ENCODE measurements around the gene NRG3.
"Not testable (repeated sequence)": the region's sequence is repeated elsewhere in the genome, so short reads cannot be mapped to it uniquely, and the experiment has no call there.

NRG3 gene

DNA sequence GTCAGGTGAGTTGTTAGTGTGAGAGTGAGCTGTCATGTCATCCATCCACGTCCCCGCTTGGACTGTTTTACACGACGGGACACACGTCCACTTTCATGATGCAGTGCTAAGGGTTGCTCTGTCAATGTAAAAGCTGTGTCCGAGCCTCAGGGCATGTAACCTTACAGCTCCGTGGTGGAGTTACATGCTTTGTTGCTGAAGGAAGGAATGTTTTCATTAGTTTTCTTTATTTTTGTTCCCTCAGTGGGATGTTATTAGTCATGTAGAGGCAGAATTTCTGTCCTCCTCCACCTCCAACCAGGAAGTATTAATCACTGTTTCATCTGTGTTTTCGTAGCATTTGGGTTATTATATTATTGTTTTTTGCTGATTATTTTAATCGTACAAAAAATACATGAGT, 88.6 kb downstream of the NRG3 start:
- DNase-seq, result no peak

DNA sequence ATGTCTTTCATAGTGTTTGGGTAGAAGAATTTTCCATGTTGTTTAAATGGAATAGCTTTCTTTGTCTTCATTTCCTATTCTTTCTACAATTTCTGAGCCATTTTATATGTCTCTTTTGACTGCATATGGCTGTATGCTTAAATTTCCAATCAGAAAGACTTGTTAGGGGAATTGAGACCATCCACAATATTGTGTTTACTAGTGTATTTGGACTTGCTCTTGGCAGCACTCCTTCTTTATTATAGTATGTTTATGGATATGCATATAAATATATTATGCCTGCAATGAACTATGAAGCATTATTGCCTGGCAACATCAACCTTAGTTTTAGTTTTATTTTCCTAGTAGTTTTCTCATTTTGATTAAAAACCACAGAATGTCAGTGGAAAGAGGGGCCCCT, 92.7 kb downstream of the NRG3 start:
- DNase-seq, result no peak

DNA sequence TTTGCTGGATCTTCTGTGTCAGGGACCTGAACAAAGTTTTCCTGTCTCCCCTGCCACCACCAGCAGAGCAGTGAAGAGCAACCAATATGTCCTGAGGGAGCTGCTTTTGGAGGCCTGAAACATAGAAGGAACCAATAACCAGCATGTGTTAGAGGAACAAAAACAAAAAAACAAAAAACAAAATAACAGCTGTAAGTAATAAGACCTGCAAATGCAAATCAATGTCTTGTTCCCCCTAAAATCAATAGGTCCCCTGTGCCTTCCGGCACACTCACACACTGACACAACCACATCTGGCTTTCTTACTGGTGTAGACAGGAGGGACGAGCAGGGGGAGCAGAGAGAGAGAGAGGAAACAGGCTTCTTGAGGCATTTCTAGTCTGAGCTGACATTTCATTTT, 94.1 kb downstream of the NRG3 start:
- DNase-seq, result no peak

DNA sequence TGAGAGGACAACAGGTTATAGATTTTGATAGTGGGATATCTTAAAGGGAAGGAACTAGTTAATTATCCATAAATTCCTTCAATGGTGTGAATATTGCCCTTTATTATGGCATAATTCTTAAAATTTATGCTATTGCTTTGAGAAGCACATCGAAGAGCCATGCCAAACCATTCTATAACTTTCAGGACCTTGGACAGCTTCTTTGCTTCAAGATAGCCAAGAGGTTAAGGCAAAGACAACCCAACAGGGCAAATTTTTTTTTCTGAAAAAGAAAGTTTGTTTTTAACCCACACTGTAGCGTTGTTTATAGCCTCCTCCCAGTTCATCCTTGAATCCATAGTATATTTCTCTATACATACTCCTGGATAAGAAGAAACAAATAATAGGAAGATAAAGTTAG, 103.2 kb downstream of the NRG3 start:
- no peak for DNase-seq

DNA sequence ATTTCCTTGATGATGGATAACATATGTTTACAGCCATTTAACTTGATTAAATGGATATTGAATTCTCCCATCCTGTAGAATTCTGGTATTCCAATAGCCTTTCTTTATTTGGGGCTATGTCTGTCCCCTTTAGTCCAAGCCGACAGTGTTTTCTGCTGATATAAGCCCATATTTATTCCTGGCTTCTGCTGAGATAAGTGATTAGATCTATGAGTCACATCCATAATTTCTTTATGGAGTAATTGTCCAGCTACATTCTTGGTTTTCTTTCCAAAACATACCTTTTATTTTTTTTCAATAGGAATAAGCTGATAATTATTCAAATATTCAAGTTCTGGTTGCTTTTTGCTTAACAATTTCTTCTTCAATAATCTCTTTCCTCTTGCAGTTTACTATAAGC, 106.7 kb downstream of the NRG3 start:
- DNase-seq, result no peak

DNA sequence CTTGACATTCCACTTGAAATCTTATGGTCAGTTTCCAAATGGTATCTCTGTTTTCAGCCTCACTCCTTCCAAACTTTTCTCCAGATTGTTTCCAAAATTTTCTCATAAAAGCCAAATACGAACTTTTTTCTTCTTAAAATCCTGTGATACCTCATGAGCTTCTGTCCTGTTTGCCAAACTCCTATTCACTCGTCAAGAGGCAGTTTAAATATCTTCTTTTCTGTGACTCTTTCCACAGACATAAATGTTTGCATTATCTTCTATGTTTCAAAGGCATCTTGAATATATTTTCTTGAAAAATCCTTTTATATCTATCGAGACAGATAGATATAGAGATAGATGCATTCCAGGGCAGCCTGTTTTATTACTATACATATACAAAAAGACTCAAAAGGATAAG, 109.4 kb downstream of the NRG3 start:
- no peak for DNase-seq

DNA sequence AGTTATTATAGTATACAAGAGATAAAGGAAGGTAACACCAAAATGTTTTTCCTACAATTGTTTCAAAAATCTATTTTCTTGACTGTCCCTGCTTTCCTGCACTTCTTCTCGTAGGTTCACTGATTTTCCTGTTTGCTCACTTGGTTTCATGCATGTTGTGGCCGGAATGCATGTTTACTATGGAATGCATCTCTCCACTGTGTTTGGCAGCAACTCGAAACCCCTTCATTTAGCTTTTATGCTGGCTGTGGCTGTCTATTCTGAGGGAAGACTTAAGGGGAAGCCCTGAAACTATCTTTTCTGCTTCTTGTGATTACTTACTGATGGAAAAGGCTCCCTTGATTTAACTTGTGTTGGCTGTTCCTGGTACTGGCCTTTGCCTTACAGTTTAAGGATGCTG, 120.3 kb downstream of the NRG3 start:
- DNase-seq, result no peak

DNA sequence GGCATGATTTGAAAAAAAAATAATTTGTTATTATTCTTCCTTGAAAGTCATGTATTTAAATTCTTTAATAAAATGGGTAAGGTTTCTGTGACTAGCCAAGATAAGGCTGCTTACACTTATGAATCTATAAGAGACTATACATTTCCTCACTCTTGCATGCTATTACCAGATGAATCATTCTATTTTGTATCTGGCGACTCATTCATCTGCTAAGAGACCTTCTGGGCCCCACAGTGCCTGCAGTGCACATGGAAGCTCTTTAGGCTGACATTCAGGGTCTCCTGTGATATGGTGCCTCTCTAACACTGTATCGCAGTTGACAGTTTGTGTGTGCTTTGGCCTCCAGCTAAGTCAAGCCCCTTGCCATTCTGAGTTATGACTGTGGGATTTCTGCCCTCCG, 121.9 kb downstream of the NRG3 start:
- no peak for DNase-seq

DNA sequence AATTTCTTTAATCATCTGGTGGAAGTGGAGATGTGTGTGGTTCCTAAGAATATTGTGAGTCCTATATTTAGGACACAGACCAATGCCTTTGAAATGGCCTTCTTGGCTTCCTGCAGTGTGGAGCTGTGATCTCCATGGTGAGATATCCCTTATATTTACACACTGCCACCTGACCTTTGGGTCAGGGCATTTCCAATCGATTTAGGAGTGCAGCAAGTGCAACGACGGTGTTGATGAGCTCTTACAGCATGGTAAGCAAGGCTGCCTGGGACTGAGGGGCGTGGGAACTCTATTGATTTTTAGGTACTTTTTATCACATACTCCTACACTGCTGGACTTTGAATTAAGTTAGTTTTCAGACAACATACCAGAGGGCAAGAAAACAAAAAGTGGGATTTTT, 146.0 kb downstream of the NRG3 start:
- DNase-seq, result no peak

DNA sequence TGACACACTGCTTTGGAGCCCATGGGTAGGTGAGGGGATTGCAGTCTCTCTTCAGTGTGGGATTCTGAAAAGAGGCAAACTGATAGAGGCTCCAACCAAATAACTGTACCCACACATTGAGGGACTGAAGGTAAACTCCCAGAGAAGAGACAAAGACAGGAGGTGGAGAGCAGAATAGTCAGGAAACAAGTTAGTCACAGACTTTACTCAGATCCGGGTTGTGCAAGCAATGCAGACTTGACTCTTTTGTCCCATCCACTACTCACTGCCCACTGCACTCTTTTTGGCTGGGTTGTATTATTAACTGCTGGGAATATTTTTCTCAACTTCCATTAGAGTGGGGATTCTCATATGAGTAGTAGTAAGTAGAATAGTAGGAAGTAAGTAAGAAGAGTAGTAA, 152.7 kb downstream of the NRG3 start:
- DNase-seq, result no peak

DNA sequence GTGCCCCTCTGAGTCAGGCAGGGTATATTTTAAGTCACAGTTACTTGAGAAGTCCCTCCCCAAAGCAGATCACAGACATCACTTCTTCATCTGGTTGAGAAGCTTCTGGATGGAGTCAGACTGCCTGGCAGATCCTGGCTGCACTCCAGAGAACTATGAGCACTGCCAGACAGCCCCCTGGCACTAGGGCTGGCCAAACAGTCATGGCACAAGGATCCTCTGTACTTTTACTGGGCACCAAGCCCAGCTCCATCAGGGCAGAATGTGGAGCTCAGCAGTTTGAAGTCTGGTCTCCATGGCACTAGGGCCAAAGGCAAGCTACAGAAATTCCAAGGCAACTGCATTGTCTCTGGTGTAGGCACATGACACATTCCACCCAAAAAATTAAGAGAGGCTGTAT, 162.1 kb downstream of the NRG3 start:
- DNase-seq, result no peak

DNA sequence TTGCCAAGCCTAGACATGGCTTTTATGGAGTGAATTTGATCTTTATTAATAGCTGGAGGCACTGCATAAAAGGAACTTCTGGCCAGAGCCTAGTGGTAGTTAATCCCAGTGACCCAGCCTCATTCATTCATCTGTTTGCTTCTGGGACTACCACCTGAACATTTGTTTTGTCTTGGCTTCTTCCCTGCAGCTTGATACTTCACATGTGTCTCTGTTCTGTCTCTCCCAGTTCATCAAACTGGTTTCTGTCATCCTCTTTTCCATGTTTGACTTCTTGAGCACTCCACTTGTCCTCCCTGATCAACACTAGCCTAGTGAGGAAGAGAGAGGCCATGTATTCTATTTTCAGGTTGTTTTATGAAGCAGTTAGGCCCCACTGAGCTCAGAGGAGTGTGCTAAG, 163.6 kb downstream of the NRG3 start:
- no peak for DNase-seq

DNA sequence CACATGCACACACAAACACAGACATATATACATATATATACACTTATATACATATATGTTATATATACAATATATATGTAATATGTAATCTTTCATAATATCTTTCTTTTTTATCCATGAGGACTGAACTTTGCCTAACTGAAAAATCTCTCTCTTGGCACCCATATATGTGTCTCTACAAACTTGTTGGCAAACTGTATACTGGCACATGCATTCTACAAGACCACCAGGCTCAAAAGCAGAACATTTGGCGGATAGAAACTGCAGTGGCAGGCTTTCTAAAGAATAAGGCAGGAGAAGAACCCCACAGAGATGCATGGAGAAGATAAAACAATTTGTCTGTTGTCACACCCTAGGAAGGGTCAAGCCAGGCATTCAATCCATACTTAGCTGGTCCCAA, 165.3 kb downstream of the NRG3 start:
- no peak for DNase-seq

DNA sequence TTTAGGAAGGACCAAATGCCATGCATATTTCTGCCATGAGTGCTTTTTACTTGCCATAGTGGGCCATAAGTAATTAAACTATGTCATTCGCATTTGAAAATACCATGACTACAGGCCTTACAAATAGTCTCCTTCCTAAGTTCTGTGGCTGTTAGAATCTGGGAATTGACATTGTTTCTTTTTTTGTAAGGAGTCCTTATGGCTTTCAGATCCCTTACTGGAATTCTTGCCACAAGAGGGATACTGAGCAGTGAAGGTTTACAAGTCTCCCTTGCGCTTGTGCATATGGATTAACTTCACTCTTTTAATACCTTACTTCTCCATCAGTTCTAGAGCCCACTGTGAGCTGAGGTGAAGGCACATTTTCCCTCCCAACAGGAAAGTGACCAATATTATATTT, 166.0 kb downstream of the NRG3 start:
- DNase-seq, result no peak

DNA sequence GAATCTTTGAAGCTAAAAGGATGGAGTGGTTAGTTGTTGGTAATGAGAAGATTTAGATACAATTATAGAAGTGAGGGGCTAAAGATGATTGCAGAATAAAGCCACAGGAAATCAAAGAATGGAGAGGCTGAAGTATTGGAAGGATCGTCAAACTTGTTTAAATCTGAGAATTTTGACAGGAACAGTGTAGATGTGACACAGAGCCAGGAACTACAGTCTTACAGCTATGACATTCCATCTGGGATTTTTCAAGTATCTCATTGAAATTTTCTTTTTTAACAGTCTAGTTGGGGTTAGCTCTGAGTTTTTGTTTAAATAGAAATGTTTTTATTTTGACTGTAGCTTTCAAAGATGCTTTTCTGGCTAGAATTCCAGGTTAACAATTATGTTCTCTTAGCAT, 181.4 kb downstream of the NRG3 start:
- no peak for DNase-seq

DNA sequence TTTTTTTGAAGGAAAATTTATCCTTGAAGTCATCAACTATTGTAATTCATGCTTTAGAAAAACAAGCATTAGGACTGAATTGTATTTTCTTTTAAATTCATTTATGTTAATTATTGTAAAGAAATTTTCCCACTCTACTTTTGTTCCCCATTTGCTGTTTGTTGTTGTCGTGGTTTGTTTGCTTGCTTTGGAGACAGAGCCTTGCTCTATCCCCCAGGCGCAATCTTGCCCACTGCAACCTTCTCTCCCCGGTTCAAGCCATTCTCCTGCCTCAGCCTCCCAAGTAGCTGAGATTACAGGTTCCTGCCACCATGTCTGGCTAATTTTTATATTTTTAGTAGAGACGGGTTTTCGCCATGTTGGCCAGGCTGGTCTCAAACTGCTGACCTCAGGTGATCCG, 192.2 kb downstream of the NRG3 start:
- DNase-seq, result not testable (repeated sequence)

DNA sequence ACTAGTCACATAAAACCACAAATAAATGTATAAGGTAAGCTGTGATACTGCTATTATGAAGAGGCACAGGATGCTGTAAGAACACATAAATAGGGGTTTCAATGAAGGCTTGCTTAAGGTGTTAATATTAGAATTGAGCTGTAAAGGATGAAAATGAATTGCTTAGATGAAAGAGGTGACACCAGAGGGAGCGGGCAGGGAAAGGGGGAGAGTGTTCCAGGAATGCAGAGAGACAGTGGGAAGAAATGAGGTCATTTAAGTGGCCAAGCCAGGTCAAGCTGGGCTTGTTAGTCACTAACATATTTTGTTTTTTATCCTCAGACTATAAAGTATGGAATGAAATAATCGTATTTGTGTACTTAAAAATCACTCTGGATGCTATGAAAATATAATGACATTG, 193.5 kb downstream of the NRG3 start:
- DNase-seq, result no peak

DNA sequence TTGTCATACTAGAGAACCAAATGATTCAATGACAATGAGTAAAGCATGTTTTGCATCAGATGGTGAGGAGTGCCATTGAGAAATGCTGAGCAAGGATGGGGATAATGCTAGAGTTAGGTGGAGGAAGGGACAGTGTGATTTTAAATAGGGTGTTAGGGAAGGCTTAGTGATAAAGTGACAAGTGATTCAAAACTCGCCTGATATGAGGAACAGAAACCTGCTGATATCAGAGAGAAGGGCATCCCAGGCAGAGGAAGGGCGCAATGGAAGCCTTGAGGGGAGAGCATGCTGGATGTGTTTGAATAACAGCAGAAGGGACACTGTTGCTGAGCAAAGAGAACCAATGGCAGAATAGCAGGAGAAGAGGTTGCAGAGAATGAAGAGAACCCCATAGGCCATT, 196.2 kb downstream of the NRG3 start:
- DNase-seq, result no peak

DNA sequence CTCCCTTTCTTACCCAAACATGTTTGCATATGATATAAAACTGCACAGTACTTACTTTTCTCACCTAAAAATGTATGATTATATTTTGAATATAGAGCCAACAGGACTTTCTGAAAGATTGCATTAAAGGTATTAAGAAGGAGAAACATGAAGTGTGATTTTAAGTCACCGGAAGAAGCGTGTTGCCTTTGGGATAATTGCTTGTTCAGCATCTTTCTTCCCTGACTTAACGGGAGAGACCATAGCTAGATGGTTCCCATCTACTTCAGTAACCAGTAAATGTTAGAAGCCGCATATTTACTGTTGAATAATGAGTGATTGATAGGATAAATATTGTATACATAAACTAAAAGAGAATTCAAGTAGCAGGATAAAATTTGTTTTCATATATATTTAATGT, 197.1 kb downstream of the NRG3 start:
- DNase-seq, result no peak

DNA sequence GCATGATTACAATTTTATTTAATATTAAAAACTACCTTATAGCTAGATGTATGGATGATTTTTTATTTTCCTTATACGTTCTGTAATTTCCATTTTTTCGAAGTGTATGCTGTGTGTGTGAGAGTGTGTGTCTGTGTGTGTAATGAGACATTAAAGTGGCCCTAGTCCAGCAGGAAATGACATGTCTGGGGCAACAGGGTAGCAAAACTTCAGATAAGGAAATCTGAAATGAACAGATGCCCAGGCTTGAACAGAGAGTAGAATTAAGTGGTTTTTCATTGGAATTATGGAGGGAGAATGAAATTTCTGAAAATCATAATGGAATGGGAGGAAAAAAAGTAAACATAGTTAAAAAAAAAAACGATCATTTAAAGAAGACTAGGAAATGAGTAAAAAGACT, 200.6 kb downstream of the NRG3 start:
- DNase-seq, result no peak

DNA sequence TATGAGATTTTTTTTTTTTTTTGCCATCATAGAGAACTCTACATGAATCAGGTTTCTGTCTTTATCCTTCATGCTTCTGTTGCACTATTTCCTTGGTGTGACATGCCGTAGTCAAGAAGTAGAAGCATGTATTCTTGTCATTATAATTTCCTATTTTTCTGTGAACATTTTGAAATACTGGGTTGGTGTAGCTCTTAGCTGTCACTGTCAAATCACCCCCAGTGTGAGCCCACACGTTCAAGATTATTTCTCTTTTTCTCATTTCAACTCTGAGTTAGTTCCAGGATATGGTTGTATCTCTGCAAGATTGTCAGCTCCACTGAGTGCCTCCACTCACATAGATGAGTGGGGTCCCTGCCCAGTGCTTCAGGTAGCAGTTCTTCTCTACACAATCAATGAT, 209.5 kb downstream of the NRG3 start:
- DNase-seq, result no peak

DNA sequence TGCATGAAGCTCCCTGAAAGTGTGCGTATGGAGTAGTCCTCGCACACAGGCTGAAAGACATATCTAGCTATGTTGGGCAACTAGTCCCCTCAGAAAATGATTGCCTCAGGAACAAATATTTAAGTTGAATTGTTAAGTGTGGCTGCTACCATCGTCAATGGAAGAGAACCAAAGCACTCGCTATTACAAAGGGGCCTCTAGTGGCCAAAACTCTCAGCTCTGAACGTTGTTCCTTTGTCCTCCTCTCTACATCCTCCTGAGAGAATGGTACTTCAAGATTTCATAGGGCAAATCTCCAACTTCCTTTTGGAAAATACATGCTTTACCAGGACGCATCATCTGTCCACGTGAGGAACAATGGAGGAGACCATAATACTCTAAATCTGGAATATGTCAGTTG, 209.9 kb downstream of the NRG3 start:
- DNase-seq, result no peak

DNA sequence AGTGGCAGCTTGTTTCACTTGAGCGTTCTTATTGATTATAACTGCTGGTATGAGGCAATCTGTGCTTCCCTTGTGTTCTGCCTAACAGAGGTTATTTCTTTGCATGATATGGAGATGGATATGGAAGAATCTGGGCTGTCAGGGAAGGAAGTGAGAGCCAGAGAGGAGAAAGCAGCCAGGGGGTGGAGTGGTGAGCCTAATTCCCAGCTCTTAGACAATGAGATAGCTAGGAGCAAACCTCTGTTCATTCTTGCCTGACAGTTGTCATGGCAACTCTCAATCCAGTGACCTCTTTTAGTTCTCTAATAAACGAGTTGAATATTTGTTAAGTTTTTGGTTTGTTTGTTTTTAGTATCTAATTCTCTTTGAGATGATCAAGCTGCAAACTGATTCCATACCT, 214.3 kb downstream of the NRG3 start:
- DNase-seq, result no peak

DNA sequence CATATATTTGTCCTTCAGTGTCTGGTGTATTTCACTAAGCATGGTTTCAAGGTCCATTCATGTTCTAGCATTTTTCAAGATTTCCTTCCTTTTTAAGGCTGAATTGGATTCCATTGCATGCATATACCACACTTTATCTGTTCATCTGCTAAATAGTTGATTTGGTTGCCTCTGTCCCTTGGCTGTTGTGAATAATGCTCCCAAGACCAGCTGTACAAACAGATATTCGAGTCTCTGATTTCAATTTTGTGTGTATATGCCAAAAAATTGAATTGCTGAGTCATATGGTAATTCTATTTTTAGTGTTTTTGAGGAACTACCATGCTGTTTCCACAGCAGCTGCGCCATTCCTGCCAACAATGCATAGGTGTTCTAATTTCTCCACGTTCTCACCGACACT, 216.4 kb downstream of the NRG3 start:
- no peak for DNase-seq

DNA sequence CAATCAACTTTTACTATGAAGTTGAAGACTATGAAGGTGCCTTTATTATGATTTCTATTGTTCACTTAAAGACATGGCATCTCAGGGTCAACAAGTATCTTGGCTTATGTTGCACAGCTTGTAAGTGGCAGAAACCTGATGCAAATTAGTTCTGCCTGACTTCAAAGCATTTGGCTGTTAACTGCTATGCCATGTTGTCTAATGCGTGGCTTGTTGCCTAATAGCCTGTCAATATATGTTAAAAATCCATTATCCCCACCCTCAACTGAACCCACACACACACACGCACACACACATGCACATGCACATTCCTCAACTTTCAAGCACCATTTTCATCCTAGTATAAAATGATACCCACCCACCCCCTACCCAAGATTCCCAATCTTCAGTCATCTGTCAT, 217.1 kb downstream of the NRG3 start:
- DNase-seq, result no peak

DNA sequence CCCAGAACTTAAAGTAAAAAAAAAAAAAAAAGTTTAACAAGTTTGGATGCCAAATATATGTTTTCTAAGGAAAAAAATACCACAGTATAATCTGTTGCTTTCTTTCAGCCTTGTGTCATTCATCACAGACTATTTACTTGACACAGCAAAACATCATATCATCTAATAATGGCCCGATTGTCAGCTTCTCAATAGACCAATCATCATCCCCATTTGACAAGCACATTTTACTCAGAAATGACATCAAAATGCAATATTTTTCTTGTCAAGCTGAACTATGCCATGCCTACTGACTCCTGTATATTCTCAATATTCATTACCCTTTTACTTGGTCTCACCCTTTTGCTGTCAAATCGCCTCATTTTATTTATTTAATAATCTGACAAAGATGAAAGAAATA, 249.7 kb downstream of the NRG3 start:
- no peak for DNase-seq

DNA sequence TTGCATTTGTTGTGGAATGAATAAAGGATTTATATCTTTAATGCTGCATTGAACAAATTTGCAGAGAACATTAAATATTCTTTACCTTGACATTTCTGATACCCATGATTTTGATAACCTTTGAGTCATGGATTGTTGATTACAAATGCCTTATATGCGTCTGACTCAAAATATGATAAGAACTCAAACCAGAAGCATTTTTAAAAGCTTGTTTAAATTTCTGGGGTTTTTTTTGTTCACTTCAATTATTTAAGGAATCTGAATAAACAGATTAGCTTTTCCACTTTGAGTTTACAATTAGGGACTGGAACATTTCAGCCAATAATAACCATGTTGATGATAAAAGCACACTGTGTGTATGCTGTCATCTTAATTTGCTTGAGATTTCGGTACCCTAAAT, 253.5 kb downstream of the NRG3 start:
- DNase-seq, result no peak

All from NK-92 treated with Interleukin-12 subunit alpha and Interleukin-12 subunit beta, amount 100 ng/mL, for 24 hours (cell line).